Activated B cell treated with CpG ODN at 0.5 μM for 24 hours (primary cell): Measurements from ENCODE around the gene ECEL1. TPM values are rescaled to one million over a fixed set of nuclear protein-coding genes. Genes with fewer than 3 reads are reported as not detected.

Source experiments
- ATAC-seq: fragments of 200-7000 bp; cut with Tn5 transposase; one replicate; pipeline ENCODE4 v1.10.0; 2021; ENCODE audit warnings: low read depth, mild to moderate bottlenecking, moderate library complexity
- CTCF ChIA-PET: fragments of 350-600 bp; sonication (Branson Sonifier 250); formaldehyde crosslinking; loops from one replicate; lab custom pipeline; 2021; ENCODE audit warnings: antibody characterized with exemption; lab: Charles Lee
- POLR2A ChIA-PET: fragments of 350-600 bp; sonication (Branson Sonifier 250); formaldehyde crosslinking; loops from one replicate; lab custom pipeline; 2021; ENCODE audit warnings: antibody characterized with exemption; lab: Charles Lee
- DNase-seq: peaks from one replicate; pipeline ENCODE4 v3.0.0; 2022
- H3K27ac Mint-ChIP-seq: one replicate; pipeline ENCODE4 v1.8.0; 2020; ENCODE audit warnings: mixed read lengths
- H3K27me3 Mint-ChIP-seq: one replicate; pipeline ENCODE4 v1.8.0; 2021; ENCODE audit warnings: mixed read lengths
- H3K36me3 Mint-ChIP-seq: one replicate; pipeline ENCODE4 v1.8.0; 2021; ENCODE audit warnings: low read depth, mixed read lengths
- H3K4me1 Mint-ChIP-seq: one replicate; pipeline ENCODE4 v1.8.0; 2021; ENCODE audit warnings: mixed read lengths
- H3K4me3 Mint-ChIP-seq: one replicate; pipeline ENCODE4 v1.8.0; 2020; ENCODE audit warnings: mild to moderate bottlenecking, mixed read lengths
- H3K9me3 Mint-ChIP-seq: one replicate; pipeline ENCODE4 v1.8.0; 2020; ENCODE audit warnings: mixed read lengths
- CTCF ChIP-seq: fragments of 200-600 bp; IDR thresholded peaks from one replicate; pipeline ENCODE4 v1.8.0; 2022; ENCODE audit warnings: antibody characterized with exemption, mild to moderate bottlenecking
- intact Hi-C: fragments of 100-400 bp; cut with micrococcal nuclease; formaldehyde crosslinking; loops from one replicate; pipeline ENCODE4 v1.15.1; 2024
- total RNA-seq: library from RNA; stranded (reverse); gene quantifications from 2 replicates; pipeline ENCODE4 v1.2.3, GENCODE V29; 2022

ECEL1 gene
- total RNA-seq, 1 donor from 2014 or later: not detected

- DNase-seq (no peak), ATAC-seq (no peak)
- TF ChIP-seq CTCF: no peak
- peaks cover 11% of the 10 kb centered on the region for H3K4me1 Mint-ChIP-seq
- no peaks in the 10 kb centered on the region for H3K36me3 Mint-ChIP-seq
- H3K27ac Mint-ChIP-seq: no peak overlapping the region
- POLR2A ChIA-PET: no interaction called here
- H3K4me3 Mint-ChIP-seq: no peak overlapping the region
- no peaks in the 10 kb centered on the region for H3K9me3 Mint-ChIP-seq
- H3K27me3 Mint-ChIP-seq: peaks cover 3% of the 10 kb centered on the region
- CTCF ChIA-PET: no interaction called here
- intact Hi-C loops: no loop called here
These were observed 23.1 kb downstream of the ECEL1 start for GRCh38 chr2:232464544-232464885.

- no peaks in the 10 kb centered on the region for H3K36me3 Mint-ChIP-seq
- H3K9me3 Mint-ChIP-seq: no peaks in the 10 kb centered on the region
- no peak for TF ChIP-seq CTCF
- peaks cover 5% of the 10 kb centered on the region for H3K27me3 Mint-ChIP-seq
- intact Hi-C loops: no loop called here
- no peak overlapping the region for H3K4me3 Mint-ChIP-seq
- ChIA-PET CTCF (no interaction called here), POLR2A (interaction anchor here (0.7 kb wide), 1 partner anchor 396 kb away, joined by 5 read pairs; no protein-coding TSS in a partner anchor)
- DNase-seq: peak; percentile 7
- H3K27ac Mint-ChIP-seq: no peak overlapping the region
- no peak for ATAC-seq
- H3K4me1 Mint-ChIP-seq: peaks cover 11% of the 10 kb centered on the region
These were observed 23.7 kb downstream of the ECEL1 start for GRCh38 chr2:232463701-232464543.

DNA sequence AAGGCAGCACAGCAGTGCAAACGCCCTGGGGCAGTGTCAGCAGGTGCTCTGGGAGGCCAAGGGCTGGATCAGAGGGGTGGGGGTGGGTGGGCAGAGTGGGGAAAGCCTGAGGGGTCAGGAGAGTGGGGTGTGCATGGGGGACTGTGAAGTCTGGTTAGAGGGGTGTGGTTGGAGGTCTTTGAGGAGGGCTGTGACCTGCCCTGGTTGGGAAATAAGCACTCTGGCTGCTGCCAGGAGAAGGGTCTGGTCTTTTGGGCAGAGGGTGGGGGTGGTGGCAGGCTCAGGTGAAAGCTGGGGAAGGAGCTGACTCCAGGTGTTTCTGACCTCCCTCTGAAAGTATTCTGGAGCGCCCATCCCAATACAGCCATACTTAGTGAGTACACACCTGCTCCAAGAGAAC is 27.5 kb downstream of the ECEL1 start:
- H3K27me3 Mint-ChIP-seq: peaks cover 11% of the 10 kb centered on the region
- DNase-seq: no peak
- no peaks in the 10 kb centered on the region for H3K36me3 Mint-ChIP-seq
- H3K9me3 Mint-ChIP-seq: no peaks in the 10 kb centered on the region
- no peaks in the 10 kb centered on the region for H3K4me1 Mint-ChIP-seq
- CTCF ChIA-PET: no interaction called here
- intact Hi-C loops: no loop called here
- no peak overlapping the region for H3K4me3 Mint-ChIP-seq
- no peak for TF ChIP-seq CTCF
- ATAC-seq: no peak
- POLR2A ChIA-PET: no interaction called here
- H3K27ac Mint-ChIP-seq: no peak overlapping the region

GRCh38 chr2:232459419-232460035 is 28.1 kb downstream of the ECEL1 start:
- H3K36me3 Mint-ChIP-seq: no peaks in the 10 kb centered on the region
- no peak for TF ChIP-seq CTCF
- ChIA-PET CTCF (no interaction called here), POLR2A (no interaction called here)
- H3K27me3 Mint-ChIP-seq: peaks cover 11% of the 10 kb centered on the region
- H3K9me3 Mint-ChIP-seq: no peaks in the 10 kb centered on the region
- intact Hi-C loops: no loop called here
- H3K4me3 Mint-ChIP-seq: no peak overlapping the region
- no peak for DNase-seq
- no peak overlapping the region for H3K27ac Mint-ChIP-seq
- ATAC-seq: no peak
- no peaks in the 10 kb centered on the region for H3K4me1 Mint-ChIP-seq

- no peak for TF ChIP-seq CTCF
- Mint-ChIP-seq H3K9me3 (no peaks in the 10 kb centered on the region), H3K27ac (no peak overlapping the region), H3K36me3 (no peaks in the 10 kb centered on the region), H3K4me1 (no peaks in the 10 kb centered on the region), H3K4me3 (no peak overlapping the region), H3K27me3 (peaks cover 13% of the 10 kb centered on the region)
- POLR2A ChIA-PET: no interaction called here
- DNase-seq: no peak
- CTCF ChIA-PET: no interaction called here
- intact Hi-C loops: no loop called here
- no peak for ATAC-seq
These were observed 28.8 kb downstream of the ECEL1 start for GRCh38 chr2:232458661-232459418.
